Measurements from ENCODE around the gene PRDM16.

The PRDM16 gene

DNA sequence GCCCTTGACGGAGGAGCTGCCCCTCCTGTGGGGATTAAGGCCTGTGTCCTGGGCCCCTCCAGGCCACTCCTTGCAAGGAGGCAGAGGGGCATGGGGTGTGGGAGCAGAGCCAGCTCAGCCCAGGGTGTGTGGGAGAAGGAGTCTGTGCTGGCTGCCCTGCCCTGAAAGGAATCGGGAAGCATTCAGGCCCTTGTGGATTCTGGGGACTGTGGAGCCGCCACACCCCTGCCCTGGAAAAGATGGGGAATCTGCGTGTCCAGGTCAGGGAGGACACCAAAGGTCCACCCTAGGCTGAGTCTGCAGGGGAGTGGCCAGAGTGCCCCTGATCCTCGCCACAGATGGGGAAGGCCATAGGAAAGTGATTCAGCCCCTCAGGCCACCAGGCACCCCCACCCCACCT, 16.5 kb upstream of the PRDM16 start:
- no peak for TF ChIP-seq CTCF (conservative IDR thresholded peaks at IDR 0.05; ENCODE audit: low read depth)
- POLR2A ChIA-PET (ENCODE audit: low non-redundant PET): no interaction called here
- no peak overlapping the region for H3K27ac ChIP-seq
- CTCF ChIA-PET: interaction anchor here (0.7 kb wide), 1 partner anchor 878 kb away, joined by 3 read pairs; no protein-coding TSS in a partner anchor
- no peak for DNase-seq (ENCODE audit: low spot score)

- no peak overlapping the region for H3K27ac ChIP-seq
- DNase-seq (ENCODE audit: low spot score): no peak
- ChIA-PET POLR2A (ENCODE audit: low non-redundant PET) (no interaction called here), CTCF (interaction anchor here (0.7 kb wide), 1 partner anchor 323 kb away, joined by 3 read pairs; no protein-coding TSS in a partner anchor)
- TF ChIP-seq CTCF (conservative IDR thresholded peaks at IDR 0.05; ENCODE audit: low read depth): no peak
Measured at GRCh38 chr1:3053366-3053980, 15.5 kb upstream of the PRDM16 start.

GRCh38 chr1:3053986-3054385, 15.0 kb upstream of the PRDM16 start:
- no peak for TF ChIP-seq CTCF (conservative IDR thresholded peaks at IDR 0.05; ENCODE audit: low read depth)
- H3K27ac ChIP-seq: no peak overlapping the region
- ChIA-PET CTCF (interaction anchor here (0.7 kb wide), 1 partner anchor 322 kb away, joined by 3 read pairs; no protein-coding TSS in a partner anchor), POLR2A (ENCODE audit: low non-redundant PET) (no interaction called here)
- no peak for DNase-seq (ENCODE audit: low spot score)

- POLR2A ChIA-PET (ENCODE audit: low non-redundant PET): no interaction called here
- H3K27ac ChIP-seq: no peak overlapping the region
- DNase-seq (ENCODE audit: low spot score): no peak
- CTCF ChIA-PET: no interaction called here
- TF ChIP-seq CTCF (conservative IDR thresholded peaks at IDR 0.05; ENCODE audit: low read depth): no peak
Measured at GRCh38 chr1:3054474-3054873, 14.5 kb upstream of the PRDM16 start.

GRCh38 chr1:3055051-3055450, 14.0 kb upstream of the PRDM16 start:
- ChIA-PET POLR2A (ENCODE audit: low non-redundant PET) (no interaction called here), CTCF (interaction anchor here (0.6 kb wide), 1 partner anchor 376 kb away, joined by 4 read pairs; no protein-coding TSS in a partner anchor)
- no peak for DNase-seq (ENCODE audit: low spot score)
- H3K27ac ChIP-seq: no peak overlapping the region
- TF ChIP-seq CTCF (conservative IDR thresholded peaks at IDR 0.05; ENCODE audit: low read depth): no peak

DNA sequence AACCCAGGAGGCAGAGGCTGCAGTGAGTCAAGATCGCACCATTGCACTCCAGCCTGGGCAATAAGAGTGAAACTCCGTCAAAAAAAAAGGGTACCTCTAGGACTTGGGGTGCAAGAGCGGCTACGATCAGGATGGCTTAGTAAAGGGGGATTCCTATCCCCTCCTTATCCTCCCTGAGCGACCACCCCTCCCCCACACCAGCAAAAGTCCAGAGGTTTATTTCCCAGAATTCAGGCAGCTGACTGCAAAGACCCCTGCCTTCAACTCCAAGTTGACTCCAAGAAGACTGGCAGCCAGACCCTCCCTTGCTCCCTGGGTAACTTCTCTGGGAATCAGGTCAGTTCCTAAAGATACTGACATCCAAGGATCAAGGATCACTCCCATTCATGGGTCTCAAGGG, 12.4 kb upstream of the PRDM16 start:
- no peak overlapping the region for H3K27ac ChIP-seq
- TF ChIP-seq CTCF (conservative IDR thresholded peaks at IDR 0.05; ENCODE audit: low read depth): no peak
- CTCF ChIA-PET: no interaction called here
- POLR2A ChIA-PET (ENCODE audit: low non-redundant PET): no interaction called here
- no peak for DNase-seq (ENCODE audit: low spot score)
